HG03039 (cell line): ENCODE data around the gene TUBB3.
A peak's percentile ranks its signal among the peaks of the same experiment; 100 is the strongest.
"Not testable (repeated sequence)": the region's sequence is repeated elsewhere in the genome, so short reads cannot be mapped to it uniquely, and the experiment has no call there.

ENCODE experiments used
- ATAC-seq: cut with Tn5 transposase; IDR thresholded peaks from one replicate; pipeline ENCODE4 v1.9.1; 2021; ENCODE audit warnings: mild to moderate bottlenecking, moderate library complexity; ENCODE audit not compliant: unreplicated experiment

Gene TUBB3

GRCh38 chr16:89962754-89963498, 39.8 kb downstream of the TUBB3 start:
- no peak for ATAC-seq

- ATAC-seq: no peak
Observed at GRCh38 chr16:89964201-89964600, 41.1 kb downstream of the TUBB3 start.

- no peak for ATAC-seq
Observed at GRCh38 chr16:89965447-89966225, 42.5 kb downstream of the TUBB3 start.

GRCh38 chr16:89966756-89967155, 43.6 kb downstream of the TUBB3 start:
- ATAC-seq: no peak

- not testable (repeated sequence) for ATAC-seq
Observed at GRCh38 chr16:89967436-89967835, 44.3 kb downstream of the TUBB3 start.

- ATAC-seq: not testable (repeated sequence)
Observed at GRCh38 chr16:89968074-89968473, 44.9 kb downstream of the TUBB3 start.

- no peak for ATAC-seq
Observed at GRCh38 chr16:89969741-89970410, 46.7 kb downstream of the TUBB3 start.

GRCh38 chr16:89971495-89972243, 48.5 kb downstream of the TUBB3 start:
- ATAC-seq: peak; percentile 3

GRCh38 chr16:89972244-89973234, 49.4 kb downstream of the TUBB3 start:
- ATAC-seq: peak; percentile 81

- no peak for ATAC-seq
Observed at GRCh38 chr16:89973235-89973634, 50.1 kb downstream of the TUBB3 start.

GRCh38 chr16:89973654-89974335, 50.7 kb downstream of the TUBB3 start:
- no peak for ATAC-seq

GRCh38 chr16:89974870-89975269, 51.7 kb downstream of the TUBB3 start:
- ATAC-seq: no peak

GRCh38 chr16:89981414-89981813, 58.3 kb downstream of the TUBB3 start:
- ATAC-seq: no peak

GRCh38 chr16:89982318-89982717, 59.2 kb downstream of the TUBB3 start:
- ATAC-seq: no peak

- no peak for ATAC-seq
Observed at GRCh38 chr16:89983536-89983935, 60.4 kb downstream of the TUBB3 start.

GRCh38 chr16:89984216-89984615, 61.1 kb downstream of the TUBB3 start:
- ATAC-seq: no peak

GRCh38 chr16:89985219-89985618, 62.1 kb downstream of the TUBB3 start:
- ATAC-seq: no peak
